DOHH2 (cell line): Measurements from ENCODE around the gene USF2.

ENCODE experiments used
- H3F3A ChIP-seq: fragments of 200-600 bp; sonication (generic), shearing (Covaris generic); 2 replicates; pipeline ENCODE4 v1.6.0; 2016; ENCODE audit warnings: antibody characterized with exemption, mild to moderate bottlenecking; ENCODE audit not compliant: control insufficient read depth, insufficient read depth
- H3K27ac ChIP-seq: fragments of 200-600 bp; sonication (generic); 2 replicates; pipeline ENCODE4 v1.5.1; 2014; ENCODE audit warnings: low read depth, mild to moderate bottlenecking, low read length, moderate library complexity
- H3K27me3 ChIP-seq: fragments of 200-600 bp; sonication (generic); 2 replicates; pipeline ENCODE4 v1.6.1; 2014; ENCODE audit warnings: mild to moderate bottlenecking, low read length, mixed read lengths; ENCODE audit not compliant: control insufficient read depth
- H3K36me3 ChIP-seq: fragments of 200-600 bp; sonication (generic); 2 replicates; pipeline ENCODE4 v1.6.1; 2014; ENCODE audit warnings: mild to moderate bottlenecking, low read length, moderate library complexity, mixed read lengths; ENCODE audit not compliant: control insufficient read depth
- H3K4me1 ChIP-seq: fragments of 200-600 bp; sonication (generic); 2 replicates; pipeline ENCODE4 v1.6.1; 2014; ENCODE audit warnings: mild to moderate bottlenecking, low read length, mixed read lengths; ENCODE audit not compliant: control insufficient read depth
- H3K4me2 ChIP-seq: fragments of 200-600 bp; sonication (generic); 2 replicates; pipeline ENCODE4 v1.6.0; 2014; ENCODE audit warnings: mild to moderate bottlenecking, low read length, moderate library complexity
- H3K4me3 ChIP-seq: fragments of 200-600 bp; sonication (generic); 2 replicates; pipeline ENCODE4 v1.5.1; 2014; ENCODE audit warnings: mild to moderate bottlenecking, low read length, mixed read lengths
- H3K79me2 ChIP-seq: fragments of 200-600 bp; sonication (generic); 2 replicates; pipeline ENCODE4 v1.6.1; 2014; ENCODE audit warnings: mild to moderate bottlenecking, low read length, mixed read lengths; ENCODE audit not compliant: control insufficient read depth
- H3K9me2 ChIP-seq: fragments of 200-600 bp; sonication (generic); replicated peaks from 2 replicates; pipeline ENCODE4 v1.6.1; 2014; ENCODE audit warnings: mild to moderate bottlenecking, low read length, mixed read lengths; ENCODE audit not compliant: control insufficient read depth
- H3K9me3 ChIP-seq: fragments of 200-600 bp; sonication (generic); 2 replicates; pipeline ENCODE4 v1.6.1; 2014; ENCODE audit warnings: antibody characterized with exemption, low read length, mixed read lengths; ENCODE audit not compliant: control insufficient read depth, insufficient read depth
- H4K20me1 ChIP-seq: fragments of 200-600 bp; sonication (generic); 2 replicates; pipeline ENCODE4 v1.6.0; 2014; ENCODE audit warnings: low read depth, mild to moderate bottlenecking, antibody characterized with exemption, low read length, moderate library complexity; ENCODE audit not compliant: control insufficient read depth, insufficient read depth
- CTCF ChIP-seq: fragments of 200-600 bp; sonication (generic); IDR thresholded peaks from one replicate; pipeline ENCODE4 v1.5.1; 2014; ENCODE audit warnings: antibody characterized with exemption, mild to moderate bottlenecking, low read depth, low read length; ENCODE audit not compliant: poor library complexity, severe bottlenecking
- EZH2phosphoT487 ChIP-seq: fragments of 200-600 bp; sonication (generic); IDR thresholded peaks from 2 replicates; pipeline ENCODE4 v1.6.1; 2017; ENCODE audit warnings: borderline replicate concordance, mild to moderate bottlenecking, antibody characterized with exemption, low read length, moderate library complexity, mixed read lengths

USF2 gene

GRCh38 chr19:35291259-35291658 is 22.5 kb downstream of the USF2 start:
- Histone ChIP-seq H3K27ac (no peak overlapping the region), H3K4me1 (peaks cover 64% of the 10 kb centered on the region), H3K36me3 (no peaks in the 10 kb centered on the region), H3K4me3 (no peak overlapping the region), H3K4me2 (peak overlapping the region; percentile 81), H4K20me1 (no peaks in the 10 kb centered on the region), H3F3A (peaks cover 24% of the 10 kb centered on the region), H3K27me3 (peaks cover 16% of the 10 kb centered on the region), H3K79me2 (no peaks in the 10 kb centered on the region), H3K9me3 (no peaks in the 10 kb centered on the region), H3K9me2 (no peaks in the 10 kb centered on the region)
- TF ChIP-seq CTCF (no peak), EZH2phosphoT487 (no peak)

- H3K4me2 ChIP-seq = peak within 1 kb of the TSS; percentile 81
- H3K4me3 ChIP-seq = peak within 1 kb of the TSS; percentile 30
- H3K27me3 ChIP-seq = peaks cover 16% of the 10 kb centered on the region
- no peaks in the 10 kb centered on the region for H3K9me2 ChIP-seq
- no peaks in the 10 kb centered on the region for H4K20me1 ChIP-seq
- peaks cover 30% of the 10 kb centered on the region for H3F3A ChIP-seq
- no peaks in the 10 kb centered on the region for H3K36me3 ChIP-seq
- TF ChIP-seq CTCF (no peak), EZH2phosphoT487 (no peak)
- H3K4me1 ChIP-seq = peaks cover 69% of the 10 kb centered on the region
- H3K9me3 ChIP-seq = no peaks in the 10 kb centered on the region
- peak within 1 kb of the TSS; percentile 54 for H3K27ac ChIP-seq
- H3K79me2 ChIP-seq = no peaks in the 10 kb centered on the region
These were observed 23.2 kb downstream of the USF2 start, which contains the start of gene MAG for GRCh38 chr19:35291916-35292315. Gene MAG, plus strand, starts transcription at chr19:35292161. Its CDS starts 3,248 bp downstream, at chr19:35295409.

- H3K27ac ChIP-seq = peak overlapping the region; percentile 54
- H3K4me3 ChIP-seq = peak overlapping the region; percentile 30
These were observed 23.9 kb downstream of the USF2 start for GRCh38 chr19:35292421-35293362.

More at GRCh38 chr19:35292421-35293362, 23.9 kb downstream of the USF2 start:
- Histone ChIP-seq H3K36me3 (no peaks in the 10 kb centered on the region), H3K79me2 (no peaks in the 10 kb centered on the region), H3K4me2 (peak overlapping the region; percentile 81), H3K4me1 (peaks cover 74% of the 10 kb centered on the region), H3K27me3 (peaks cover 16% of the 10 kb centered on the region), H4K20me1 (no peaks in the 10 kb centered on the region), H3F3A (peaks cover 38% of the 10 kb centered on the region), H3K9me2 (no peaks in the 10 kb centered on the region), H3K9me3 (no peaks in the 10 kb centered on the region)
- TF ChIP-seq EZH2phosphoT487 (no peak), CTCF (no peak)
